NCI-H2107 (cell line): ENCODE results near the gene SCMH1.
"Not testable (repeated sequence)": the region's sequence is repeated elsewhere in the genome, so short reads cannot be mapped to it uniquely, and the experiment has no call there.

ENCODE experiments used
- DNase-seq: peaks from one replicate; lab custom pipeline; 2025; lab: John Stamatoyannopoulos, UW

SCMH1 gene

GRCh38 chr1:41249319-41249718 lies 7.2 kb upstream of the SCMH1 start:
- DNase-seq, result no peak

GRCh38 chr1:41246568-41246967 lies 4.5 kb upstream of the SCMH1 start:
- no peak for DNase-seq

GRCh38 chr1:41245659-41246058 lies 3.6 kb upstream of the SCMH1 start:
- DNase-seq, result no peak

GRCh38 chr1:41243079-41243385 lies 926 bp upstream of the SCMH1 start:
- no peak for DNase-seq

GRCh38 chr1:41242342-41243078 lies 404 bp upstream of the SCMH1 start:
- DNase-seq, result no peak

GRCh38 chr1:41241354-41241748 lies 755 bp downstream of the SCMH1 start:
- DNase-seq, result no peak

- DNase-seq, result no peak
Observed at GRCh38 chr1:41240781-41241353, 1.2 kb downstream of the SCMH1 start.

- no peak for DNase-seq
Observed at GRCh38 chr1:41239988-41240610, 2.0 kb downstream of the SCMH1 start.

- no peak for DNase-seq
Observed at GRCh38 chr1:41238311-41238988, 3.7 kb downstream of the SCMH1 start.

- no peak for DNase-seq
Observed at GRCh38 chr1:41236781-41237180, 5.3 kb downstream of the SCMH1 start.

- DNase-seq, result no peak
Observed at GRCh38 chr1:41235893-41236292, 6.2 kb downstream of the SCMH1 start.

GRCh38 chr1:41233708-41234107 lies 8.4 kb downstream of the SCMH1 start:
- DNase-seq, result no peak

- no peak for DNase-seq
Observed at GRCh38 chr1:41232305-41232704, 9.8 kb downstream of the SCMH1 start.

GRCh38 chr1:41230656-41231055 lies 11.4 kb downstream of the SCMH1 start:
- DNase-seq, result no peak

- not testable (repeated sequence) for DNase-seq
Observed at GRCh38 chr1:41229219-41229618, 12.9 kb downstream of the SCMH1 start.

GRCh38 chr1:41226815-41227434 lies 15.2 kb downstream of the SCMH1 start:
- DNase-seq, result no peak

- DNase-seq, result no peak
Observed at GRCh38 chr1:41225495-41225894, 16.6 kb downstream of the SCMH1 start.

GRCh38 chr1:41222496-41222895 lies 19.6 kb downstream of the SCMH1 start:
- peak; percentile 61 for DNase-seq

- no peak for DNase-seq
Observed at GRCh38 chr1:41221995-41222394, 20.1 kb downstream of the SCMH1 start.

GRCh38 chr1:41218152-41218551 lies 24.0 kb downstream of the SCMH1 start:
- no peak for DNase-seq

- no peak for DNase-seq
Observed at GRCh38 chr1:41217441-41217840, 24.7 kb downstream of the SCMH1 start.

- no peak for DNase-seq
Observed at GRCh38 chr1:41215623-41216022, 26.5 kb downstream of the SCMH1 start.

GRCh38 chr1:41213341-41213740 lies 28.8 kb downstream of the SCMH1 start:
- no peak for DNase-seq
